ENCODE measurements around the gene G6PC3. TPM values are rescaled to one million over a fixed set of nuclear protein-coding genes. Genes with fewer than 3 reads are reported as not detected.
"Not testable (repeated sequence)": the region's sequence is repeated elsewhere in the genome, so short reads cannot be mapped to it uniquely, and the experiment has no call there.

The G6PC3 gene
- total RNA-seq, 4 donors from 2014 or later, result 10.9 to 14.8 (median 12.1) TPM

DNA sequence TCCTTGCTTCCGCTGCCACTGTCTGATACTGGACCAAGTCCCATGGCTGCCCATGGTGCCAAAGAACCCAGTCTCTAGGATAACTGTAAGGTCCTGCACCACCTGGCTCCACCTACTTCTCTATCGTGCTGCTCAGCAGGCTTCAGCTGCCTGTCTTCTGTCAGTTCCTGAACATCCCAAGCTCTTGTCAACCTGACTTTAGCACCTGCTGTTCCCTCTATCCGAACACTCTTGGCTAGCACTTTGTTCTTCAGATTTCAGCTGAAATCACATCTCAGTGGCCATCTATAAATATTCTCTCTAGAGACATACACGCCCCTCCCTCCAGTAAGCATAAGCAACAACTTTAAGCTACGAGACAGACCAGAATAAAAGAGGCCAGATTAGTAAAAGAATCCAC lies 40.8 kb upstream of the G6PC3 start:
- WGBS, 2 donors, result 79 to 90% methylated on average over 5 of the region's 5 CpGs
- no peak for DNase-seq (ENCODE audit: low spot score in 2 of 2)
- TF ChIP-seq POLR2A (IDR thresholded peaks at IDR 0.05), result no peak
- TF ChIP-seq, protein P1, sequence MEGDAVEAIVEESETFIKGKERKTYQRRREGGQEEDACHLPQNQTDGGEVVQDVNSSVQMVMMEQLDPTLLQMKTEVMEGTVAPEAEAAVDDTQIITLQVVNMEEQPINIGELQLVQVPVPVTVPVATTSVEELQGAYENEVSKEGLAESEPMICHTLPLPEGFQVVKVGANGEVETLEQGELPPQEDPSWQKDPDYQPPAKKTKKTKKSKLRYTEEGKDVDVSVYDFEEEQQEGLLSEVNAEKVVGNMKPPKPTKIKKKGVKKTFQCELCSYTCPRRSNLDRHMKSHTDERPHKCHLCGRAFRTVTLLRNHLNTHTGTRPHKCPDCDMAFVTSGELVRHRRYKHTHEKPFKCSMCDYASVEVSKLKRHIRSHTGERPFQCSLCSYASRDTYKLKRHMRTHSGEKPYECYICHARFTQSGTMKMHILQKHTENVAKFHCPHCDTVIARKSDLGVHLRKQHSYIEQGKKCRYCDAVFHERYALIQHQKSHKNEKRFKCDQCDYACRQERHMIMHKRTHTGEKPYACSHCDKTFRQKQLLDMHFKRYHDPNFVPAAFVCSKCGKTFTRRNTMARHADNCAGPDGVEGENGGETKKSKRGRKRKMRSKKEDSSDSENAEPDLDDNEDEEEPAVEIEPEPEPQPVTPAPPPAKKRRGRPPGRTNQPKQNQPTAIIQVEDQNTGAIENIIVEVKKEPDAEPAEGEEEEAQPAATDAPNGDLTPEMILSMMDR (IDR thresholded peaks at IDR 0.05), result no peak
- intact Hi-C loops (cut with DNase I; ENCODE audit: low total_unique reads), result no loop called here
- no peak overlapping the region for H3K4me3 ChIP-seq (ENCODE audit: low read depth, poor library complexity, severe bottlenecking)

DNA sequence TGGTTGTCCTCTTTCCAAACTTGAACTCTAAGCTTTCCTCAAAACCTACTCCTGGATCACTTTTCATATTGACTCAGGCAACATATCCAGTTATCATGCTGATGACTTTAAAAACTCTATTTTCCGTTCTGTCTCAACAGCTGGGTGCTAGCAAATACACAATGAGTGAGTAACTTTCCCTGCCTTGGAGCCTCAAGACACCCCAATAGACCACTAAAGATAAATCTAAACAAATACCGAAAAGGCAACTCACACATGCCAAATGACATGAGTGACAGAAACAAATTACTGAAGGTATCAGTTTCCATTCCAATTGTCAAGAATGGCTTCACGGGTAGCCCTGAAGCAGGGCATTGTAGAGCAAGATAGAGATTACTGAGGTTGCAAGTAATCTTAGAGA lies 40.1 kb upstream of the G6PC3 start:
- WGBS, 2 donors, result 92 to 95% methylated on average over 3 of the region's 3 CpGs
- DNase-seq (ENCODE audit: low spot score in 2 of 2), result no peak
- H3K4me3 ChIP-seq (ENCODE audit: low read depth, poor library complexity, severe bottlenecking), result no peak overlapping the region
- TF ChIP-seq, protein P1 (IDR thresholded peaks at IDR 0.05), result no peak
- no peak for TF ChIP-seq POLR2A (IDR thresholded peaks at IDR 0.05)
- intact Hi-C loops (cut with DNase I; ENCODE audit: low total_unique reads), result no loop called here

- no peak for DNase-seq (ENCODE audit: low spot score in 2 of 2)
- H3K4me3 ChIP-seq (ENCODE audit: low read depth, poor library complexity, severe bottlenecking), result no peak overlapping the region
- intact Hi-C loops (cut with DNase I; ENCODE audit: low total_unique reads), result no loop called here
- TF ChIP-seq, protein P1 (IDR thresholded peaks at IDR 0.05), result no peak
- TF ChIP-seq POLR2A (IDR thresholded peaks at IDR 0.05), result no peak
- WGBS, 2 donors, result 69 to 83% methylated on average over 3 of the region's 3 CpGs
Observed at GRCh38 chr17:44033861-44034408, 36.6 kb upstream of the G6PC3 start.

GRCh38 chr17:44034688-44035087 lies 35.8 kb upstream of the G6PC3 start:
- H3K4me3 ChIP-seq (ENCODE audit: low read depth, poor library complexity, severe bottlenecking); DNase-seq (ENCODE audit: low spot score in 2 of 2); intact Hi-C loops (cut with DNase I; ENCODE audit: low total_unique reads): not testable (repeated sequence)
- WGBS, 2 donors, result 83% methylated on average over 2 of the region's 3 CpGs; no CpG with 5 or more reads in 1 of the 2 donors

- intact Hi-C loops (cut with DNase I; ENCODE audit: low total_unique reads), result no loop called here
- H3K4me3 ChIP-seq (ENCODE audit: low read depth, poor library complexity, severe bottlenecking), result no peak overlapping the region
- WGBS, 2 donors, result 83 to 88% methylated on average over 2 of the region's 2 CpGs
- TF ChIP-seq, protein P1 (IDR thresholded peaks at IDR 0.05), result no peak
- no peak for TF ChIP-seq POLR2A (IDR thresholded peaks at IDR 0.05)
- no peak for DNase-seq (ENCODE audit: low spot score in 2 of 2)
Observed at GRCh38 chr17:44037471-44037870, 33.1 kb upstream of the G6PC3 start.

- intact Hi-C loops (cut with DNase I; ENCODE audit: low total_unique reads), result no loop called here
- DNase-seq (ENCODE audit: low spot score in 2 of 2), result no peak
- TF ChIP-seq POLR2A (IDR thresholded peaks at IDR 0.05), result no peak
- TF ChIP-seq, protein P1 (IDR thresholded peaks at IDR 0.05), result no peak
- WGBS, 2 donors, result 60 to 69% methylated on average over 3 of the region's 3 CpGs
- no peak overlapping the region for H3K4me3 ChIP-seq (ENCODE audit: low read depth, poor library complexity, severe bottlenecking)
Observed at GRCh38 chr17:44038604-44039011, 31.9 kb upstream of the G6PC3 start.

Data from lower leg skin (tissue), 4 donors.